OCI-LY1 (cell line): ENCODE measurements around the gene PRAF2.

Experiments used
- EZH2 ChIP-seq: fragments of 200-600 bp; sonication (generic), shearing (Covaris generic); IDR thresholded peaks from 2 replicates; pipeline ENCODE4 v1.8.0; 2017; ENCODE audit warnings: borderline replicate concordance, mixed run types, mild to moderate bottlenecking, antibody characterized with exemption, low read length, moderate library complexity, mixed read lengths
- TF ChIP-seq, protein P1 (sequence below): fragments of 200-600 bp; sonication (generic), shearing (Covaris generic); IDR thresholded peaks from 2 replicates; pipeline ENCODE4 v1.5.1; 2017; ENCODE audit warnings: mild to moderate bottlenecking, antibody characterized with exemption, low read length, moderate library complexity, mixed read lengths

DNA sequence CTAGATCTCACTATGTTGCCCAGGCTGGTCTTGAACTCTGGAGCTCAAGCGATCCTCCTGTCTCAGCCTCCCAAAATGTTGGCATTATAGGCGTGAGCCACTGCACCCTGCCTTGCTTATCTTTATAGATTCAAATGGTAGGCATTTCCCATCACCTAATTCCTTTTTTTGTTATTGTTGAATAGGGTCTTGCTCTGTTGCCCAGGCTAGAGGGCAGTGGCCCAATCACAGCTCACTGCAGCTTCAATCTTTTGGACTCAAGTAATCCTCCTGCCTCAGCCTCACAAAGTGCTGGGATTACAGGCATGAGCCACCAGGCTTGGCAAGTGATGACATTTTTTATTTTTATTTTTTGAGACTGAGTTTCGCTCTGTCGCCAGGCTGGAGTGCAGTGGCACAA, 22.6 kb upstream of the PRAF2 start:
- TF ChIP-seq, protein P1, sequence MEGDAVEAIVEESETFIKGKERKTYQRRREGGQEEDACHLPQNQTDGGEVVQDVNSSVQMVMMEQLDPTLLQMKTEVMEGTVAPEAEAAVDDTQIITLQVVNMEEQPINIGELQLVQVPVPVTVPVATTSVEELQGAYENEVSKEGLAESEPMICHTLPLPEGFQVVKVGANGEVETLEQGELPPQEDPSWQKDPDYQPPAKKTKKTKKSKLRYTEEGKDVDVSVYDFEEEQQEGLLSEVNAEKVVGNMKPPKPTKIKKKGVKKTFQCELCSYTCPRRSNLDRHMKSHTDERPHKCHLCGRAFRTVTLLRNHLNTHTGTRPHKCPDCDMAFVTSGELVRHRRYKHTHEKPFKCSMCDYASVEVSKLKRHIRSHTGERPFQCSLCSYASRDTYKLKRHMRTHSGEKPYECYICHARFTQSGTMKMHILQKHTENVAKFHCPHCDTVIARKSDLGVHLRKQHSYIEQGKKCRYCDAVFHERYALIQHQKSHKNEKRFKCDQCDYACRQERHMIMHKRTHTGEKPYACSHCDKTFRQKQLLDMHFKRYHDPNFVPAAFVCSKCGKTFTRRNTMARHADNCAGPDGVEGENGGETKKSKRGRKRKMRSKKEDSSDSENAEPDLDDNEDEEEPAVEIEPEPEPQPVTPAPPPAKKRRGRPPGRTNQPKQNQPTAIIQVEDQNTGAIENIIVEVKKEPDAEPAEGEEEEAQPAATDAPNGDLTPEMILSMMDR = no peak
- TF ChIP-seq EZH2 = no peak
